Measurements from ENCODE around the gene LNX1.

Gene LNX1

DNA sequence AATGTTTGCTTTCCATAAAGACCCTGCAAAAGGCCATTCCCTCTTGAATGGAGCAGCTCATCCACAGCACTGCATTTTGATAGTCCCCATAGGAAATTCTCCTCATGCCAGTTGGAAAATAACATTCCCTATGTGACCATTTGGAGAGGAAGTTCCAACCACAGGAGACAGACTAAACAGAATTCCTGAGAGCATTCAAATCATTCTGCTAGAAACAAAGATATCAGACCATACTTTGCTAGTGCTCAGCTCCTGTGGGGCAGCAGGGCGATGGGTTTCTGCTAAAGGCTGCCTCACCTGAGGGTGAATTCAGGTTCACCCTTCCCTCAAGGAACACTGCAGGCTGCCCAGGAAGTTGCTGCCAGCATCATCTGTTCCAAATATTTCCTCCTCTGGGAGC lies 58.8 kb downstream of the LNX1 start:
- DNase-seq: no peak

GRCh38 chr4:53531585-53532224 lies 59.6 kb downstream of the LNX1 start:
- no peak for DNase-seq

- no peak for DNase-seq
These were observed 62.3 kb downstream of the LNX1 start for GRCh38 chr4:53529025-53529424.

DNA sequence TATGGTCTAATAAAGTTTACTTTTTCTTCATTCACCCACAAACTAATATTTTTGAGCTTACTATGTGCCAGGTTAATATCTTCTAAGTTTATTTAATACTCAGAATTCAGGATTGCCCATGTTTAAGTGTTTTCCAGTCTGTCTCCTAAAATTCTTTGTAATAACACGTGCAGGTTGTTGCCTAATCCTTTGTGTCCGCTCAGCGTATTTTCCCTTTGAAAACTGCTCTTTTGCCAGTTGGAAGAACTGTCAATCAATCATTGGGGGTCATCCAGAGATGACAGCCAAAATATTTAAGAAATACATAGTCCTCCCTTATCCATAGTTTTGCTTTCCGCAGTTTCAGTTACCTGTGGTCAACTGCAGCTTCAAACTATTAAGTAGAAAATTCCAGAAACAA lies 63.4 kb downstream of the LNX1 start:
- no peak for DNase-seq

DNA sequence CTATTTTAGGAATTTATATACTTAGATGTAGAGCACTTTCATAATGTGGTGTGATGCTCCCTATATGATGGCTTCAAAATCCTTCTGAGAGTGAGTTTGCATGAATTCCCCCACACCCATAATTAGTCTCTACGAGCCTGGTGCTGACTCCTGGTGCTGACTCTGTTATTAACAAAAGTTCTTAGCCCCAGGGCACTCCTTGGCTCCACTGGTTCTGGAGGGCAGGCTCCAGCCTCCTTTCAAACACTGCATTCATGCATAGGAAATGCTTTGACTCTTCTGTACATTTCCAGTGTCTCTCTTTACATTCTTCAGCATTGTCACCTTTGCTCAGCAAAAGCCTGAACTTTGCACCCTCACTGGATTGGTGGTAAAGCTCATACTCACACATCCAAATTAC lies 64.0 kb downstream of the LNX1 start:
- no peak for DNase-seq

GRCh38 chr4:53522334-53522733 lies 69.0 kb downstream of the LNX1 start:
- no peak for DNase-seq

DNA sequence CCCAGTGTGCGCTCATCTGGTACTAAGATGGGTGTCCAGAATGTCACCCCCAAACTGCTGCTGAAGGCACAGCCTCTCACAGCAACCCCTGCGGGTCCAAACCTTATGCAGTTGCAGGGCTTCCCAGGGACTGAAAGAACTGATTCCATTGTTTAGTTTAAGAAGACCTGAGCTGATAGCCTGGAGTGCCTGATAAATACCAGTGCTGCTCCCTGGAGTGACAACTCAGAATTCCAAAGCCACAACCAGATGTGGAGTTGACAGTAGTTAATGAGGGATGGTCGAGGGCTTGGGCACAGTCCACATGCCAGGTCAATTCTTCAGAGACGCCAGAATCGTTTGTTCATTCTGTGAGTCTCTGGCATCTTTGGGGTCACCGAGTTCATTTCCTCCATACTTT lies 71.2 kb downstream of the LNX1 start:
- no peak for DNase-seq

GRCh38 chr4:53518807-53519206 lies 72.5 kb downstream of the LNX1 start:
- DNase-seq: no peak

DNA sequence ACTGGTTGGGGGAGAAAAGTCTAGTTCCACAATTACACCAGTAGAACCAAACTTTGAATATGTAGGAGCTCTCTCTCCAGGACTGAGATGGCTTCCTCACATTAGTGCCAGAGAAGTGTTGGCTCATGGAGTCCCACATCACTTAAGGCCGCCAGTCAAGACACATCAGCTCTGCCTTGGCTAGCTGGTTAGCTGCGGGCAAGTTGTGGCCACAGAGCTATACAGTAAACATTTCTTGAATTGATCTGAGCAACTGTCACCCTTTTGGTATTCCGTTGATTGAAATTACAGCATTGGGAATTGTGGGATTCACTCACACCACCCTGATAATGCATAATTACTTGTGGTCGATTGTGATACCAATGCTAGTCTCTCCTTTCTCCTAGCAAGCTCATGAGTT lies 76.2 kb downstream of the LNX1 start:
- DNase-seq: no peak

DNA sequence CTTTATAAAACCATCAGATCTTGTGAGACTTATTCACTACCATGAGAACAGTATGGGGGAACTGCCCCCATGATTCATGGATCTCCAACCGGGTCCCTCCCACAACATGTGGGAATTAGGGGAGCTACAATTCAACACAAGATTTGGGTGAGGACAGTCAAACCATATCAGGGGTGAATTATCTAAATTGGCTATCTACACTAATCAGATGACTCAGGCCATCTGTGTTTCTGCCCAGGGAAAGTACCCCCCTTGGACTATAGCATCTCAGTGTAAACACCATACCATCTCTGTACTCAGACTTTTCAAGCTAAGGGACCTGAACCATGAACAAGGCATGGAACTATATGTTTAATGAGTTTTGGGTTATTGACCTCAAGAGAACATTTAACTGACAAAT lies 76.8 kb downstream of the LNX1 start:
- DNase-seq: no peak

DNA sequence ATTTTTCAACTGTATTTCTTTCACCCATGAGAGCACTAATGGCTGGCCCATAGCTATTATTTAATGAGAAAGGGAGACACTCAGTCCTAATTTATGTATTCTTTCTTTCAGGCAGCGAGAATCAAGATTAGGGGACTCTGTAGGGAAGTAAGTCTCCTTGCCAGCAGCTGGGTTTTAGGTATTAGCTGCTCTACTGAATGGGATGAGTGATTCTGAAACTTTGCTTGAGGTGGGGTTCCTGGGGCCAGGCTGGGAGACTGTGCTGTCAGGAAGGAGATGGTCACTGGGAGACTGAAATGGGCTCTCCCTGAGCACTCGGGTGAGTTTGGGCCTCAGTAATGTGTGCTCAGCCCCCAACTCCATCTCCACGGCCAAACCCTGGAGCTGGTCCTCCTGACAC lies 78.7 kb downstream of the LNX1 start:
- no peak for DNase-seq

GRCh38 chr4:53511014-53511413 lies 80.3 kb downstream of the LNX1 start:
- no peak for DNase-seq

- DNase-seq: no peak
These were observed 81.0 kb downstream of the LNX1 start for GRCh38 chr4:53510321-53510720.

- DNase-seq: peak; percentile 9
These were observed 82.8 kb downstream of the LNX1 start for GRCh38 chr4:53508446-53508845.

DNA sequence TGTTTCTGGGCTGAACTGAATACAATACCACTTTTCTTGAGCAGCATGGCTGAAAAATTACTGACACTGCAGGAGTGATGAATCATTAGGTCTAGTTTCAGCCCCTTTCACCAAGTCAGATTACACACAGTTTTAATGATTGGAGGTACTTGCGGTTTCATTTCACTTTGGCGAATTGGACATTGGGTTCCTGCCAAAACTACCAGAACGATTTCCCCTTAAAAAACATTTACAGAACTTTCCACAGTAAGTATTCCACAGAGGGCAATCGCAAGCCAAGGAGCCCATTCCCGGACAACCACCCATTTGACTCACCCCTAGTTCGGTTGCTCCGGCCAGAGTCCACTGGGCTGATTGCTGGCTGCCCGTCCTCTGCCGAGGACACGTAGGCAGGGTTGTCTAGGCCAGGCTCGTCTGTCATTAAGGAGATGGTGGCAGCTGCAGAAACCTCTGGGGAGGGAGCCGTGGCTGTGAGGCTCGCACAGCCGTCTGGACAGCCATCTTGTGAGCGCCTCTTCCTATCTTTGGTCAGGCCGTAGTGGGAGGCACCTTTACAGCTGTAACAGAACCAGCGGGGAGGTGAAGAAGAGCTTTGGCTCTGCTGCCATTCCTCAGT lies 83.5 kb downstream of the LNX1 start:
- DNase-seq: no peak

- no peak for DNase-seq
These were observed 84.2 kb downstream of the LNX1 start for GRCh38 chr4:53507058-53507457.

- peak; percentile 5 for DNase-seq
These were observed 85.3 kb downstream of the LNX1 start for GRCh38 chr4:53505947-53506346.

DNA sequence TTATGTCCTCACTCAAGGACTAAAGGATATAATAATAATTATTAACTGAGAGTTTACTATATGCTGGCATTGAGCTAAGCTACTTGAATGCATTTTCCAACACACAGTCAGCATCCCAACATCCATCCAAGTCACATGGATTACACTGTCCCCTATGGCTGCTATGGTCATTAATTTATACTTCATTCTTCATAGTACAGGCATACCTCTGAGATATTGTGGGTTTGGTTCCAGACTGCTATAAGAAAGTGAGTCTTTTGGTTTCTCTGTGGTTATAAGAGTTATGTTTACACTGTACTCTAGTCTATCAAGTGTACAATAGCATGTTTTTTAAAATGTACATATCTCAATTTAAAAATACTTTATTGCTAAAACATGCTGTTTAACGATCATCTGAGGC lies 89.2 kb downstream of the LNX1 start:
- DNase-seq: no peak

DNA sequence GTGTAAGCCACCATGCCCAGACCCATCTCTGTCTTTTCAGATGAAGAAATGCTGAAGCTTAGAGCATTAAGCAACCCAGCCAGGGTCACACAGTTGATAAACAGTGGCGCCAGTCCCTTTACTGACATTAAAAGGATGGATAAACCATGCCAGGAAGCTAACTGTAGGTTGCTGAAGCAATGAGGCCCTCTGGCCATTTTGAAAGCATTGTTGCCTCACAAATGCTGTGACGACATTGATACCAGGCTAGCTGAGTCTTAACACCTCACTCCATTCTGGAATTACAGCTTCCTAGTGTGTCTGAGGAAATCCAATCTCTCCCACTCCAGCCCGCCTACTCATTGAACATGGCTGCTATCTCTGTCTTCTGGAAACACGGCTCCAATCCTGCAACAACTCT lies 89.7 kb downstream of the LNX1 start:
- no peak for DNase-seq

- DNase-seq: no peak
These were observed 90.7 kb downstream of the LNX1 start for GRCh38 chr4:53500546-53500945.

GRCh38 chr4:53499791-53500190 lies 91.5 kb downstream of the LNX1 start:
- no peak for DNase-seq

DNA sequence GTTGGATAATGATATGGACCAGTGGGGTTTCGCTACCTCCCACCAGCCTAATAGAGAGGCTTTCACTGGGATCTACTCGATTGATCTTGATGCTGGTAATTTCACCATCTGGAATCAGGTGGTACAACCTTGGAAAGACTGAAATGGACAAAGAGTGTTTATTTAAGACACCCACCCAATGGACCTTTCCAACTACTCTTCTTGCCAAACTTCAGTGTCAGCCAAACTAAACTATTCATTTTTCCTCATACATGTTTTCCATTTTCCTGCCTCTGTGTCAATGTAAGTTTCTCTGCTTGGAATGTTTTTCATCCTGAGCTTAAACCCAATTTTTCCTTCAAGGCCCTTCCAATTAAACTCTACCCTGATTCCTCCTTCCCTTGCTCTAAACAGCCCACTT lies 92.6 kb downstream of the LNX1 start:
- DNase-seq: no peak

DNA sequence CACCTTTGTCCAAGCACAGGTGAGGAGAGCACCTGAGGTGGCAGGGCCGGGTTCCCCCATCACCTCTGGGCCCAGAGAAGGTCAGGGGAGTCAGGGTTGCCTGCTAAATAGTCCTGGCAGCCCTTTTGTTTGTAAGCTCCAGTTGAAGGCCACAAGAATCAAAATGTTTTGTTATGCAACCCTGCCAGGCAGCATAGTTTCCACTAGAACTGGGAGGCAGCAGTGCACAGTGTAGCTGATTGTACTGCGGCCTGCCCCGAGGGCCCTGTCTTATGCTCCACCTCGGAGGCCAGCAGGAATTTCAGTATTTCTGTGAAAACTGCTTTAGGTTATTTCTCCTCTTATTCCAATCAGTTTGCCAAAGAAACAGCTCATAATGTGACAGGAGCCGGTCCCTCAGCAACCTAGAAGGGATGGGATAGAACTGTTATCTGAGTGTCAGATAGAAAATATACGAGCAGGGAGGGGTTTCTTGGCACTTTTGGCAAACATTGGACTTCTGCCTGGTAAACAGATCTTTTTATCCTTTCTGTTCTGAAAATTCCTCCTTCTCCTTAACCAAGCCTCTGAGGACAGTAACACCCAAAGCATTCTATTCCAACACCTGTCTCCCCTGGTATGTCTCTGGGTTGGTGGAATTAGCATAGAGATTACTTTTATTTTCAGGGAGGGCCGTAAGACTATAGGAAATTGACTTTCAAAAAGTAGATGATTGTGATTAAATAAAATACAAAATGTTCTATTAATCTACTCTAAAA lies 93.6 kb downstream of the LNX1 start:
- no peak for DNase-seq

- DNase-seq: no peak
These were observed 96.4 kb downstream of the LNX1 start for GRCh38 chr4:53494851-53495250.
